Epithelial cell of esophagus (primary cell): ENCODE data around the gene GPX2.

ENCODE experiments used
- DNase-seq: peaks from one replicate; pipeline ENCODE4 v3.0.0; 2010; ENCODE audit warnings: low read depth
- H3K4me3 ChIP-seq: 2 replicates; pipeline ENCODE4 v1.5.1; 2011; ENCODE audit warnings: mild to moderate bottlenecking, low read length, control low read depth
- CTCF ChIP-seq: IDR thresholded peaks from 2 replicates; pipeline ENCODE4 v1.5.1; 2011; ENCODE audit warnings: low read depth, mild to moderate bottlenecking, low read length, control low read depth, inconsistent platforms; ENCODE audit not compliant: insufficient read depth; ENCODE audit errors: missing control alignments

The GPX2 gene

DNA sequence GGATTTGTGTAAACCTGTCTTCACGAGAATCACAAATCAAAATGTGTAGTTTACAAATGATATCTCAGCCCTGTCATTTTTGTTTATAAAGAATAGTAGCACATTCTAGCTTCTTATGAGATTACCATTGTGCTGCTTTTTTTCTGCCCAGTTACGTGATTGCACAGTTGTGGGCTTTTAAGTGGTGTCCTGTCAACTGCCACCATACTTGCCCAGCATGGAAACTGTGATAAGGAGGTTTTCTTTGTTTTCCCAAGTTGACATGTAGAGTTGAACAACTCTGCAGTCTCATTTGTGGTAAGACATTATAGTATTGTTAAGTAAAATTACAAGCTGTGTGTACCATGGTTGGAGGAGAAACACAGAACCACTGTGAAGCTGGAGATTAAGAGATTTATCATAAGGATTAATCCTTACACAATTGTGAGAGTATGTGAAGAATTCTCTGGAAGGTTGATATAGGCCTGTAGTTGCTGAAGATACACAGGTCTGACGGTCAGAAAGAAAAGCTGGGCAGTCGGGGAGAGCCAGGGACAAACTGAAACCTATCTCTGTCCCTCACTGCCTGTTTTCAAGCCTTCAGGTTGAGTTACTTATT, 16.0 kb downstream of the GPX2 start:
- no peak overlapping the region for H3K4me3 ChIP-seq
- TF ChIP-seq CTCF: no peak
- DNase-seq: no peak

- no peak for TF ChIP-seq CTCF
- no peak overlapping the region for H3K4me3 ChIP-seq
- no peak for DNase-seq
These were observed 19.5 kb downstream of the GPX2 start for GRCh38 chr14:64923015-64923414.

DNA sequence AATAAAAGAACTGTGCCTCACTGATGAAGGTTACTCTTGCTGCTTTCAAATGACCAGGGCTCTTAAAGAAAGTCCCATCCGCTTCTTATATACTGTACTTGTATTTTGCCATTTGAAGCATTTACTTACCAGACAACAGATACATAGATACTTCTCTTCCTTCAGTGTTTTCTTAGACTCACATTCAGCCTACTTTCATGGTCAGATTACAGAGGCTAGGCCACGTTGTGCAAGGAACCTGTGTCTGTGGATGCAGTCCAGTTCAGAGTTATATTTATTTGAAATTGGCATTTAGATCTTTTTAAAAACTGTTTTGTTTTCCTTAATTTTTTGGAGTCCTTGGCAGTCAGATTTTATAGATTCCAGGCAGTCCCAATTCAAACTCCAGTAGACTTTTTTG, 22.1 kb downstream of the GPX2 start:
- H3K4me3 ChIP-seq: no peak overlapping the region
- DNase-seq: no peak
- TF ChIP-seq CTCF: no peak

DNA sequence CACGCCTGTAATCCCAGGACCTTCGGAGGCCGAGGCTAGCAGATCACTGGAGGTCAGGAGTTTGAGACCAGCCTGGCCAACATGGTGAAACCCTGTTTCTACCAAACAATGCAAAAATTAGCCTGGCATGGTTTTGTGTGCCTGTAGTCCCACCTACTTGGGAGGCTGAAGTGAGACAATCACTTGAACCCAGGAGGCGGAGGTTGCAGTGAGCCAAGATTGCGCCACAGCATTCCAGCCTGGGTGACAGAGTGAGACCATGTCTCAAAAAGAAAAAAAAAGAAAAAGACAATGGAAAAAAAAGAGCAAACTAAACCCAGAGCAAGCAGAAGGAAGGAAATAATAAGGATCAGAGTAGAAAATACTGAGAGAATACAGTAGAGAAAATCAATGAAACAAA, 22.9 kb downstream of the GPX2 start:
- H3K4me3 ChIP-seq: no peak overlapping the region
- no peak for DNase-seq
- TF ChIP-seq CTCF: no peak

DNA sequence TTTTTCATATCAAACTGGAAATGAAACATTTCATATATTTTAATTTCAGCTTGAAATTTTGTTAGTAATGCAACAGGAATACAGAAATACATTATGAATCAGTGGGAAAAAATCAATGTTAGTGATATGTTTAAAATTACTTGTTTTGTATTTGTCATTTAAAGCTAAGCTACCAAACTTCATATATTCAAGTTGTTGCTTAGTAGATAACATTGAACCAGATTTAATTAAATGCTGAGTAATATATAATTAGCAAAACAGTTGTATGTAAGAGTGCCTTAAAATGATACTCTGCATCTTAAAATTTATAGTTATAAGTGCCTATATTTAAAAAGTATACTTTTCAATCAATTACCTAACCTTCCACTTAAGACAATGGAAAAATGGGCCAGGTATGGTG, 23.3 kb downstream of the GPX2 start:
- no peak for DNase-seq
- no peak for TF ChIP-seq CTCF

GRCh38 chr14:64918216-64918615, 24.3 kb downstream of the GPX2 start:
- no peak for TF ChIP-seq CTCF
- DNase-seq: no peak
- no peak overlapping the region for H3K4me3 ChIP-seq

More for the DNA sequence above, 23.3 kb downstream of the GPX2 start:
- no peak overlapping the region for H3K4me3 ChIP-seq

GRCh38 chr14:64915797-64916196, 26.7 kb downstream of the GPX2 start:
- no peak for DNase-seq
- H3K4me3 ChIP-seq: no peak overlapping the region
- no peak for TF ChIP-seq CTCF
